SH-SY5Y (cell line): ENCODE measurements around the gene MAPT.

ENCODE experiments used
- GATA2 ChIP-seq: IDR thresholded peaks from 2 replicates; pipeline ENCODE4 v1.6.1; 2011; ENCODE audit warnings: mild to moderate bottlenecking, low read depth, low read length
- GATA3 ChIP-seq: IDR thresholded peaks from 2 replicates; pipeline ENCODE4 v1.6.1; 2011; ENCODE audit warnings: low read depth, mild to moderate bottlenecking, low read length, moderate library complexity

Gene MAPT

GRCh38 chr17:45904866-45905265 lies 10.5 kb downstream of the MAPT start:
- TF ChIP-seq GATA2 = no peak
- TF ChIP-seq GATA3 = no peak

DNA sequence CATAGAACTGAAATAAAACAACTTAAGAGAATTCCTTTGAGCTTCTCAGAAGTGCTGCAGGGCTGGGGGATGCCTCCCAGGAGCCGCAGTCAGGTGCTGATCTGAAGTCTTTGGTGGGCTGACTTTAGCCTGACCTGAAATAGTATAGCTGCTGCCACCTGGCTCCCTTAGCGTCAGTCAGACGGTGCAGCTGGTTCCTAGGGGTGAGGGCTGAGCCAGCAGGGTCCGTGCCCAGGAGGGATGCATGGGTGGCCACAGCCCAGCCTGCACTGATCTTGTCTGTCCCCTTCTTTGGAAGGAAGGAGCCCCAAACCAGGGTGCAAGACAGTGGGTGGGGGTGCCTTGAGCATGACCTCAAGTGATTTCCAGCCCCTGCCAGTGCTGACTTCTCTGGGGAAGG lies 11.5 kb downstream of the MAPT start:
- no peak for TF ChIP-seq GATA2
- TF ChIP-seq GATA3 = no peak

- TF ChIP-seq GATA3 (no peak), GATA2 (no peak)
These were observed 11.9 kb downstream of the MAPT start for GRCh38 chr17:45906237-45906636.

- TF ChIP-seq GATA2 (no peak), GATA3 (no peak)
These were observed 12.7 kb downstream of the MAPT start for GRCh38 chr17:45906927-45907622.

GRCh38 chr17:45907750-45908395 lies 13.5 kb downstream of the MAPT start:
- TF ChIP-seq GATA3 (no peak), GATA2 (no peak)

DNA sequence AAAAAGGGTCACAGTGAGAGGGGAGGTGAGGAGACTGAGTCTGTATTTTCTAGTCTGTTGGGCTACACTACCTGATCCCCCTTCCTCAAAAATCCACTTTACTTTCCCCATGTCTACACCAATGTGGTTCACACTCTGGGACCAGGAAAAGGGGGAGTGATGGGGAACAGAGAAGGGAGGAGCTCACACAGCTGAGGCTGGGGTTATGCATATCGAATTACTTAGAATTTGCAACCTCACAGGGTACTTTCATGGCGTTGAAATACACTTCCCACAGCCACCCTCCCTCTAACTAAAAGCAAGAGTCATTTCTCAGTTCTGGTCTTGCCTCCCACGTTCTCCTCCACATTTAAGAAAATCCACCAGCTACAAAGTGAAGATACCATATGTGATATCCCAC lies 14.1 kb downstream of the MAPT start:
- TF ChIP-seq GATA3 = no peak
- TF ChIP-seq GATA2 = no peak

DNA sequence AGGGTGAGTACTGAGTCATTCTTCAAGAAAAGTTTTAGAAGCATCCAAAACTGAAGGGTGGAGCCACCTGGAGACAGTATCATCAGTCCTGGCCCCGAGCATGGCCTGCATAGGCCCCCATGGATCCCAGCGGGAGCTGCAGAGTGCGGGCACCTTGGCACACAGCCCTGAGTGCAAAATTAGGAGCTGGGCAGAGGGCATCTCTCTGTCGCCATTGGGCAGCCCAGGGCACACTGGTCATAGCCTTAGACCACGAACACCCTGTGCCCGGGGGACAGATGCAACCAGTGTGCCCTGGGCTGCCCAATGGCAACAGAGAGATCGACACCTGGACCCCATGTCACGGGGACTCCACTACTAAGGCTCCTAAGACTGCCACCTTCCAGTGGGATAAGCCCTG lies 14.6 kb downstream of the MAPT start:
- TF ChIP-seq GATA3 (no peak), GATA2 (no peak)

GRCh38 chr17:45910667-45911066 lies 16.3 kb downstream of the MAPT start:
- no peak for TF ChIP-seq GATA3
- TF ChIP-seq GATA2 = no peak

- no peak for TF ChIP-seq GATA3
- TF ChIP-seq GATA2 = no peak
These were observed 18.0 kb downstream of the MAPT start for GRCh38 chr17:45912319-45912718.

GRCh38 chr17:45914047-45914717 lies 19.8 kb downstream of the MAPT start:
- TF ChIP-seq GATA2 (no peak), GATA3 (no peak)

- TF ChIP-seq GATA3 (no peak), GATA2 (no peak)
These were observed 20.9 kb downstream of the MAPT start for GRCh38 chr17:45915263-45915662.

DNA sequence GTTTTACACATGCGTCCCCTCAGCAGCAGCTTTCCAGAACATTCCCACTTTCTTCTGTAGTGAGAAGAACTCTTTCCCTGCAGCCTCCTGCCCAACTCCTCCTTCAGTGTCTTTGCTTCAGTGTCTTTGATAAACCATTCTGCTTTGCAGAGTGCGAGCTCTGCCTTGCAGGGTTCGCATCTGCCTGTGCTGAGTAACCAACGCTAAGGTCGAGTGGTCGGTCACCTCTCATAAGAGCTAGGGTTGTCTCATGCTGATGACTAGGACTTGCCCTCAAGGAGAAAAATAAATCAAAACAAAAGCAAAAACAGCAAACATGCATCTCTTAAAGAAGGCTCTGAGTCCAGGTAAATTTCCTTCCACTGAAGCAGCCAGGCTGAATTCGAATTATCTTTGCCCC lies 22.7 kb downstream of the MAPT start:
- TF ChIP-seq GATA2 (no peak), GATA3 (no peak)

GRCh38 chr17:45918241-45918745 lies 23.9 kb downstream of the MAPT start:
- TF ChIP-seq GATA3 (no peak), GATA2 (no peak)

DNA sequence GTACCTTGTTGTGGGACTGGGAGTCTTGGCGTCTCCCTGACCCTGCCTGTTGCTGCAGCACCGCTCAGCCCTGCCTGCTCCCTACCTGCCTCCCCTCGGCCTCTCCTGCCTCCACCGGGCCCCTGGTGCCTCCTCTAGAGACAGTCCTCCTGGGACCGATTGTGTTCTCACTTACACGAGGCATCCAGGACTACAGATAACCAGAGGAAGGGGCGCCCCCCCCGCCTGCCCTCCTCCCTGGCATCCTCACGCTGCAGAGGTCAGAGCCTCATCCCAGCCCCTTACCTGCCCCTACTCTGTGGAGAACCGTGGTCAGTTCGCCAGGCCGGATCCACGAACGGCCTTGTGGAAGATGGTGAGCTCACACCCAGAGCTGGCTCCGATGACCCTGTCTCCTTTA lies 24.8 kb downstream of the MAPT start:
- TF ChIP-seq GATA3 (no peak), GATA2 (no peak)

DNA sequence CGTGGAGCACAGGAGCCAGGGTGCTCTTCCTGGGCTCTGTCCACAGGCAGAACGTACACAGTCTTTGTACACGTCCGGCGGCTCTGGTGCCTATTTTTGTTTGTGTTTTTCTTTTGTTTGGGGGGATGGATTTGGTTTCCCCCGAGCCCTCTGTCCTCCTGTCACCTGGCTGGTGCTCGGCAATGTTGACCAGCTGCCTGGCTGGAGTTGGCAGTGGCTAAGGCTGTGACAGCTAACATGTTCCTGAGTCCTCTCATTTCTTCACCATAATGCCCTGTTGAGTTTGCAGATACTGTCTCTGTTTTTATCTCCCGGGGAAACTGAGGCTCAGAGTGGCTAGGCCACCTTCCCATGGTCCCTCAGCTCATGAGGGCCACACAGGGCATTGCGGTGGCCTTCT lies 25.7 kb downstream of the MAPT start:
- TF ChIP-seq GATA2 = no peak
- no peak for TF ChIP-seq GATA3
